Activated T-helper 9 cell treated with anti-CD3 and anti-CD28 coated beads, Interleukin-2, amount 50 U/mL, for 16 hours (primary cell): ENCODE results near the gene DSCAML1.

Source experiments
- DNase-seq: peaks from one replicate; pipeline ENCODE4 v3.0.0-alpha.2; 2020; ENCODE audit warnings: low read depth

The DSCAML1 gene

DNA sequence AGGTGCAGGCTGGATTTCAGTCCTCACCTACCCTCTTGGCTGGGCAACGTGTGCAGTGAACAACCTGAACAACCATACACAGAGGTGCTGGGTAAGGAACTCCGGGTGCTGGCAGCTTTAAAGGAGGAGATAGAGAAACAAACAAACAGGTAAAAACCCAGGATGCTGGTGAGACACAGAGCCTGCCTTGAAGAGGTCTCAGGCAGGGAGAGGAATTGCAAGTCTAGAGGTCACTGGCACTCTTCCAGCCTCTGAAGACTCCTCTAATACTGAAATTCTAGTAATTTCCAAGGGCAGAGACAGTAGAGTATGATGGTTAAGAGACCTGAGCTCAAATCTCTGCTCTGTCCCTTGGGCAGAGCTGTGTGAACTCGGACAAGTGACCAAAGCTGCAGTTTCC lies 276.8 kb downstream of the DSCAML1 start:
- DNase-seq = no peak

DNA sequence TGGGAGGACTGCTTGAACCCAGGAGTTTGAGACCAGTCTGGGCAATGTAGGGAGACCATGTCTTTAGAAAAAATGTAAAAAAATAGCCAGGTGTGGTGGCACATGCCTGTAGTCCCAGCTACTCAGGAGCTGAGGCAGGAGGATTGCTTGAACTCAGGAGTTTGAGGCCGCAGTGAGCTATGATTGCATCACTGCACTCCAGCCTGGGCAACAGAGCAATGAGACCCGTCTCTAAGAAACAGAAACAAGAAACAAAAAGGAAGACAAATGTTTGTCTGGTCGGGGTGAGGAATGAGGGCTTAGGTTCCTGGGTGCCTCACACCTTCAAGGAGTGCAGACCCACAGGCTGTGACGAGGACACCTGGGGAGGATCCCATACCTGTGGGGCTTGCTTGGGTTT lies 277.4 kb downstream of the DSCAML1 start:
- no peak for DNase-seq

- no peak for DNase-seq
Measured at GRCh38 chr11:117519170-117519569, 277.8 kb downstream of the DSCAML1 start.

- DNase-seq = no peak
Measured at GRCh38 chr11:117518455-117518854, 278.6 kb downstream of the DSCAML1 start.

DNA sequence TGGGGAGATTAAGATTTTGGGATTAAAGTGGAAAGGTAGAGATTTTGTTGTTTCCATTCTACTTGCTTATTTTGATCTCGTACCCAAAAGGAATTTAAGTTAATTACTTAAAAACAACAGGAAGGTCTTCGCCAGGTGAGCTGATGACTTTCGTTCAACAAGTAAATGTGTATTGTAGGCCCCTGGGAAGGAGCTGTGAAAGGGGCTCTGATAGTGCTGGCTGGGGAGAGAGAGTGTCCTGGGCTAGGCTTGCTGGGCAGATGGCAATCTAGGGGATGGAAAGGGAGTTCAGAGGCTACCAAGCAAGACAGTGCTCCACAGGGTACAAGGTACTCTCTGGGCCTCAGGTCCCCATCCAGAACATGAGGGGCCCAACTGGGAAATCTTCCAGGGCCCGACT lies 279.9 kb downstream of the DSCAML1 start:
- DNase-seq = no peak

DNA sequence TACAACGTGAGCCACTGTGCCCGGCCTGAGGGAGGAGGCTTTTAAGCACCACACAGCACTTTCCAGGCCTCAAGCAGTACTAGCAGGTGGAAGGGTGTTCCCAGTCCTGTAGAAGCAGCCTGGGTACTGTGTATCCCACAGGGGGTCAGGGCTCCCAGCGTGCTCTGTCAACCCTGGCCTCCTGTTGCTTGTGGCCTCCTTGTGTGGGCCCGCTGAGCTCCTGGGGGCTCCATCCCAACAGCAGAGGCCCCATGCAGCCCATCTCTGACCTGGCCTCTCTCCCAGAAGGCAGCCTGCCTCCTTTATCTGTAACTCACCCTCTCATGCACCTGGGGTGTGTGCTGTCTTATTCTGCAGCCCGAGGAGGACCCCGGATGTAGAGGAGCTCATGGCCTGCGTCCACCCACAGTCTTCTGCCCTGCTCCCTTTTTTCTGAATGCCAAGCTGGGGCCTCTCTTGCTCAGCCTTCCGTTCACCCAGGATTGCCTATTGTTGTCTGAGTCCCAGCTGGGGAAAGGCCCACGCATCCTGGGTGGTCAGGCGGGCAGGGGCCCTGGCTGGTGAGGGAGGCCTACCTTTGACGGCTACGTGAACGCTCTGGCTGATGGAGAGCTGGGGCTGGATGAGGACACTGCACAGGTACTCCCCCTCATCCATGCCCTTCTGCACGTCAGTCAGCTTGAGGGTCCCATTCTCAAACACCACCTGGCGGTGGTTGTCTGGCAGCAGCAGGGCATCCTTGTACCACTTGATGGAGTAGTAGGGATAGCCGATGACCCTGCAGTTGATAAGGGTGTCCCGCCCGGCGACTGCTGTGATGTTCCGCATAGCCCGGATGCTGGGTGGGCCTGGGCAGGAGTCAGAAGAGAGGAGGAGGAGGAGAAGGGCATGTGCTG lies 280.9 kb downstream of the DSCAML1 start:
- DNase-seq = no peak

DNA sequence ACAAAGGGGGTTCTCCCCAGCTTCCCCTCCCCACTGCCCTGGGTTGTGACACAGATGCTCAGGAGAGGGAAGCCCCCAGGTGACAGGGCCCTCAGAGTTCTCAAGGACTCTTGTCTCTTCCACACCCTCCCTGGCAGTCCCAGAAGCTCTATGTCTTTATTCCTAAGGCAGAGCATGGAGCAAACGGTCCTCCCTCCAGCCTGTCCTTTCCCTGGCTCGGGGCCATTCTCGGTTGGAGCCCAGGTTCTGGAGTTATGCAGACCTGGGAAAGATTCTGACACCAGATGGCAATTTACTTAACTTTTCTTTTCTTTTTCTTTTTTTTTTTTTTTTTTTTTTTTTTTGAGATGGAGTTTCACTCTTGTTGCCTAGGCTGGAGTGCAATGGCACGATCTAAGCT lies 282.8 kb downstream of the DSCAML1 start:
- no peak for DNase-seq

DNA sequence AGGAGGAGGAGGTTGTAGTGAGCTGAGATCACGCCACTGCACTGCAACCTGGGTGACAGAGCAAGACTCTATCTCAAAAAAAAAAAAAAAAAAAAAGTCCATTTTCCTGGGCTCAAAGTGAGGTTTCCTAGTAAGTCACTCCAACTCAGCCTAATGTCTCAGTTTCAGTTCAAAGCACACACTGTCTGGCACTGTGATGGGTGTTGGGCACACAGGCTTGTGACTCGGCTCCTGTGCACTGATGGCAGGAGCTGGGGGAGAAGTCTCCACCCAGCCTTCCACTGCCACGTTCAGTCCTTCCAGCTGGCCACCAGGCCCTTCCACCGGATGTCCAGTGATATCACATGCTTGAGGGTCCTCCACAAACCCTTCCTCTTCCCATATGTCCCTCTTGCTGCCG lies 283.4 kb downstream of the DSCAML1 start:
- no peak for DNase-seq

DNA sequence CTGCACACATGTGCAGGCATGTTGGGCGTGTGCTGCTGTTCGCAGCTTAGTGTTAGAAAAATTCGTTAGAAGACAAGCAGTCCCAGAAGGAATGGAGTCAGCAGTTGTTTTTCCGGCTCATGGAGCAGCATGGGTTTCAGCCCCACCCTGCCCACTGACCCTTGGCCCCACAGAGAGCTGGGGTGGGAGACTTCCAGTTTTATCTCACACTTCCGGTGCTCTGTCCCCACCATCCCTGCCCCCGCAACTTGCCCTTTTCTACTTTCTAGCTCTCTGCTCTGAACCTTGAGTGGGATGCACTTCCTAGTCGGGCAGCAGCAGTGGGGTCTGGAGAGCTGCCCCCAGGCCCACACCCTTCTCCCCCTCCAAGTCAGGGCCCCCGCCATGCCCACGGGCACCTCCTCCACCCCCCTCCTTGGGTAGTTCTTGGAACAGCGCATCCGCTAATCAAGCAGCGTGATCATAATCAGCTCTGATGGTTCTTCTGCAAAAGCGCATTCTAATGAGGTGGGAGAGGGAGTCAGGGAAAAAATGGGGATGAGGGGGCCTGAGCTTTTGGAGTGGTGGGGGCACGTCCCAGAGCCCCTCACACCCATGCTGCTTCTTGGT lies 285.0 kb downstream of the DSCAML1 start:
- DNase-seq = no peak

DNA sequence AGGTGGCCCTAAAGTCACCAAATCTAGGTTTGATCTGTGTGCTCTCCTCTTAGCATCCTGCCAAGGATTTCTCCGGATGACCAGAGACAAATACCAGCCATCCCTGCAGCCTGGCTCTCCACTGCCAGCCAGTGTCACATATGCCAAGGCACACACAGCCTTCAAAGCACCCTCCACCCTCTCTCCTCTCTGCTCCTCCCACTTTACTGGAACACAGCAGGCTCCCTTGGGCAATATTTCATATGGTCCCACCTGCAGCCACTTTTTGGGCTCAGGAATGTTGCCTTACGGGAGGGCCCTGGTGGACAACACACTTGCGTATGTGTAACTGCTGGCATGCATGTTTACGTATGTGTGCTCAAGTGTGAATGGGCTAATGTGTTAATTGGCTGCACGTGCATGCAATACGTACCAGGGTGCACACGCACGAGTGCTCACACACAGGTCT lies 285.5 kb downstream of the DSCAML1 start:
- no peak for DNase-seq

GRCh38 chr11:117510646-117511045 lies 286.4 kb downstream of the DSCAML1 start:
- no peak for DNase-seq

- no peak for DNase-seq
Measured at GRCh38 chr11:117509543-117509942, 287.5 kb downstream of the DSCAML1 start.

GRCh38 chr11:117506971-117507370 lies 290.0 kb downstream of the DSCAML1 start:
- no peak for DNase-seq

- DNase-seq = no peak
Measured at GRCh38 chr11:117505285-117505970, 291.6 kb downstream of the DSCAML1 start.

DNA sequence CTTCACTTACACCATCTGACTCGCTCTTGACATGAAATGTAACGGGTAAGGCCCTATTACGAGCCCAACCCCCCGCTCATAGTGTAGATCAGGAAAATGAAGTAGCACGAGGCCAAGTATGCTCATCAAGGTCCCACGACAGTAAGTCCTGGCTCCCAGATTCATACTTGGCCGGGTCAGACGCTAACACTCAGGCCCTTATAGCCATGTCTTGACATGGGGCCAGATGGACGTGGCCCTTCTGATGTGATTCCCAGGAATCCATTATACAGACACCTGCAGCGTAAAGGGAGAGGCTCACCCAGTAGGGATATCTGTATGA lies 294.3 kb downstream of the DSCAML1 start:
- DNase-seq = no peak

DNA sequence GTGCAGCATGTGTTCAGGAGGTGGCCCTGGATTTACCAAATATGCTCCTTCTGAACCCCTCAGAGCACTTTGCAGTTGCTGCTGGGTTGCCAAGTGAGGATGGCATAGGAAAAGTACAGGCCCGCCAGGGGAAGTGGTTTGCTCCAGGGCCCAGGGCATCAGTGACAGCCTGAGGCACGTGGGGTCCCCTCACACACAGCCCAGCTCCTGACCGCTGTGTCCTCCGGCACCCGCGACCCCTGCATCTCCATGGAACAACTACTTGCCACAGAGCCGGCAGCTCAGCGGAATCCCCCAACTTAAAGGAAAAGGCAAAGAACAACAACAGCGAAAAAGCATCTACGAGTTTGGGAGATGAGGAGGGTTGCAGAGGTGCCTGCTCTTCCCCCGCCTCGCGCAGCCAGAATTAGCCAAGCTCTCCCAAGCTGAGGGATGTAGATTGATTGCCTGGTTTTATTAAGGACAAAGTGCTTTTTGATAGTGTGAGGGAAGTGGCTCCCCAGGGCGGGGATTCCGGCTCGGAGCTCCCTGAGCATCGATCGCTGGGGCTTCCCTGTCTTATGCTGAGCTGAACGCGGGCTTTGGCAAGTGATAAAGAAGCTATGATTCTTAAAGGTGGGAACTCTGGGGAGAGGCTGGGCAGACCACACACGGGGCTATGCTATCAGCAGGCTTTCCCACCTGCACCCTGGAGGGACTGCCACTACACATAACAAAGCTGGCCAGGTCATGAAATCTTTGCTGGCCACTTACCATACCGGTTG lies 294.8 kb downstream of the DSCAML1 start:
- DNase-seq = no peak

DNA sequence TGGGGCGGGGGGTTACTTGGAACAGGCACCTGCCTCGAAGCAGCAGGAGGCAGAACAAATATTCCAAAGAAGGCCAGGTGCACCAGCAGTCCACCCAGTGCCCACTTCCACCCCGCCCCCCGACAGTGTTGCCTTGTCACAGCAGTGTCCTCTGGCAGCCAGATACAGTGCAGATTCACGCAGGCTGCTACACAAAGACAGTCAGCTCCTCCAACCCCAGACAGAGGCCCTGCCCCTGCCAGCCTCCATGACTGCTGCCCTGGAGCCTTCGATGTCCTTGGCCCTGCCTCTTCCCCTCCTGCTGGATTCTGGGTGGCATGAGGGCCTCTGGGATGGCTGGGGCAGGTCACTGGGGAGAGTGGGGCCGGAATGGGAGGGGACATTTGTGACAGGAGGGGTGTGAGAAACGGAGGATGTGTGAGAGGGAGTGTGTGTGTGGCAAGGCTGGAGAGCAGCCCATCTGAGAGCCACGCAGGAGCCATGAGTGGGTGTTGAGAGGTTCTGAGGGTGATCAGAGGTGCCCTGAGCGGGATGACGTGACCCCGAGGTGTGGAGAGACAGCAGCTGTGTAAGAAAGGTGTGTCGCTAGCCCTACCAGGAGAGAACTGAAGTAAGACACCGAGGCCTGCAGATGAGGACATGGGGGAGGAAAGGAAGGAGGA lies 295.6 kb downstream of the DSCAML1 start:
- no peak for DNase-seq

- DNase-seq = no peak
Measured at GRCh38 chr11:117498791-117499190, 298.2 kb downstream of the DSCAML1 start.

DNA sequence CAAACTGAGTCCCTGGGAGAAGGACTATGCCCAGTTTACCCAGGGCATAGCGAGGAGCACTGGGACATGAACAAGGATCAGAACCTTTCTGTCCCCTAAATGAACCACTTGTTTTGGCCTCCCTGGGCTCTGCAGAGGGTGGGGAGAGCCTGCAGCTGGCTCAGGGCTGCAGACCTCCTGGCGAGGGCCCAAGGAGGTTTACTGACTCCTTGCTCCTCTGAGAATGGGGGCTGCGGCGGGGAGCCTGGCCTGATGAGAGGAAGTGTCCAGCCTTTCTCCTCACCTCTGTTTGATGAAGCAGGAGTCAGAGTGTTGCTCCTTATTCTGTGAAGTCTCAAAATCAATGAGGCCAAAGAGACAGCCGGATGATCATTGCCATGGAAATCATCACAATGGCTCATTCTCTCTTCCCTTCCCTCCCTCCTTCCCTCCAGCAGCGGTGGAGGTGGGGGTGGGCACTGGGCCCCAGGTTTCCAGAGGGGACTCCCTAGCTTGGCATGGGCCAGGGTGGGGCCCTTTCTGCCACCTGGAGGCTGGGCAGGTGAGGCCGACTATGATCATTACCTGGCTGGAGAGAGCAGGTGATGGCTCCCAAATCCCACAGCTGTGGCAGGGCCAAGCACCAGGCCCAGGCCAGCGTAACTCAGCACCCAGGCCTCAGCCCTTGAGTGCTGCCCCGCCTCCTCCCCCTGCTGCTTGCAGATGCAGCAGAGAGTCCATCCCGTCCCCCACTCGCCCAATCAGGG lies 299.6 kb downstream of the DSCAML1 start:
- DNase-seq = no peak

DNA sequence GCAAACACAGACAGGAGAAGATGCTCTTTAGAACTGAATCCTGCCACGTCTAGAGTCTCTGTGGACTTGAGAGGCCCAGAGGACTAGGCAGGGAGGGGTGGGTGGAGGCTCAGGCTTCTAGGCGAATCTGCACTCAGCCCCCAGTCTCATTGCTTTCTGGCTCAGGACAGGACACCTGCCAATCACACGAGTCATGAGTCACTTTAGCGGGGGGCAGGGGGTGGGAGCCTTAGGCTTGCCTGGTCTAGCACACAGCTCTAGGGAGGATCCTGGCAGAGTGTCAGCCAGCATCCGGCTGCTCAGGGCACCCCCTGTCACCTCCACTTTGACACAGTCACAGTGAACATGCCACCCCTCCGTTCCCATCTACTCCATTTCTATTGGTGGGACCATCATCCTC lies 301.7 kb downstream of the DSCAML1 start:
- no peak for DNase-seq

DNA sequence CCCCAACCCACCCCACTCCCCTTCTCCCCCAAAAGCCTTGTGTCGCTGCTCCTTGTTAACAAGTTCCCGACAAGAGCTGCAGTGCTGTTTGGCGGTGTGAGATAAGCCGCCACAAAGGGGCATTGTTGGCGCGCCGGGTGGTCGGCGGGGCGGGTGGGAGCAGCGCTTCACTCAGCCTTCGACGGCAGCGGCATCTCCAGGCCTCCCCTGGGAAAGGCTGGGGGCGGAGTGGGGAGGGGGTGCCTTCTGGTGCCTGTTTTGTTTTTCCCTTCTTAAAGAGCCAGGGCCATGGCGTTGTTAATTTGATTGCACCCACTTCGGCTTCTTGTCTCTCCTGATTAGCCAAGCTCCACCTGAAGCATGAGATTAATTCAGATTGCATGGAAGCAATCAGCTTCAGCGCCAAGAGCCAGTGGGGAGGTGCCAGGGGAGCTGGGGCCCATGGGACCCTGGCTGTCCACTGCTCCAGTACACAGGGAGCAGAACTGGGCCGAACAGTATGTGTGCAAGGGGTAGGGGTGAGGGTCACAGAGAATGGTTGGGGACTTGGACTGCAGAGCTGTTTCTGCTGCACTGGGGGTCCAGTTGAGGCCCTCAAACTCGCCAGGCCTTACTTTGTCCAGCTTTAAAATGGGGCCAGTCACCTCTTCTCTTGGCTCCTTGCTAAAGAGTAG lies 304.3 kb downstream of the DSCAML1 start:
- DNase-seq = no peak
